ENCODE results near the gene FGF23. TPM values are rescaled to one million over a fixed set of nuclear protein-coding genes. Genes with fewer than 3 reads are reported as not detected.
A peak's percentile ranks its signal among the peaks of the same experiment; 100 is the strongest.

The FGF23 gene
- total and polyA plus RNA-seq, 2 of the 4 experiments (the other 2 are of a cell fraction): not detected

- no peak overlapping the region for H3K4me2 ChIP-seq (ENCODE audit: low read depth, low read length)
- CTCF ChIA-PET: no interaction called here
- no peak for TF ChIP-seq FOS (IDR thresholded peaks at IDR 0.05; ENCODE audit: low read depth, low read length)
- TF ChIP-seq MAZ (IDR thresholded peaks at IDR 0.05; ENCODE audit: borderline replicate concordance, low read depth, low read length): no peak
- TF ChIP-seq RCOR1 (IDR thresholded peaks at IDR 0.05; ENCODE audit: insufficient replicate concordance, low read length): no peak
- no peak for TF ChIP-seq CEBPB (IDR thresholded peaks at IDR 0.05; ENCODE audit: low read depth, low read length)
- TF ChIP-seq CTCF (conservative IDR thresholded peaks at IDR 0.05; ENCODE audit: low read depth, low read length): no peak
- TF ChIP-seq CHD1 (IDR thresholded peaks at IDR 0.05; ENCODE audit: low read depth, low read length): no peak
- no peak for TF ChIP-seq USF2 (IDR thresholded peaks at IDR 0.05; ENCODE audit: low read depth, low read length)
- no peak for TF ChIP-seq RAD21 (IDR thresholded peaks at IDR 0.05; ENCODE audit: low read length)
- no peak for TF ChIP-seq ELK1 (IDR thresholded peaks at IDR 0.05; ENCODE audit: borderline replicate concordance, low read depth, low read length)
- no peak for TF ChIP-seq POLR2A (IDR thresholded peaks at IDR 0.05; ENCODE audit: low read depth, low read length)
- TF ChIP-seq MXI1 (IDR thresholded peaks at IDR 0.05; ENCODE audit: borderline replicate concordance, low read depth, low read length): no peak
- no peak for TF ChIP-seq NFE2L2 (IDR thresholded peaks at IDR 0.05; ENCODE audit: low read depth, low read length)
- TF ChIP-seq BHLHE40 (IDR thresholded peaks at IDR 0.05; ENCODE audit: low read depth, low read length): no peak
- no peak for TF ChIP-seq SMC3 (IDR thresholded peaks at IDR 0.05; ENCODE audit: low read depth, low read length)
- TF ChIP-seq MAFK (IDR thresholded peaks at IDR 0.05; ENCODE audit: low read depth, low read length): no peak
Observed at GRCh38 chr12:4355156-4356040, 24.1 kb downstream of the FGF23 start.

More at GRCh38 chr12:4355156-4356040, 24.1 kb downstream of the FGF23 start:
- no peak overlapping the region for H2BK15ac ChIP-seq (ENCODE audit: low read depth, low read length)
- no peak overlapping the region for H3K18ac ChIP-seq (ENCODE audit: low read depth, low read length)
- BruUV-seq (replicated peaks): no TSS peak
- no peak overlapping the region for H4K91ac ChIP-seq (ENCODE audit: insufficient read depth, low read depth, low read length)
- no peak overlapping the region for H2BK20ac ChIP-seq (ENCODE audit: low read depth, low read length)
- peaks cover 6% of the 10 kb centered on the region for H3K36me3 ChIP-seq (ENCODE audit: control insufficient read depth, insufficient read depth, low read length)
- no peaks in the 10 kb centered on the region for H3K79me1 ChIP-seq (ENCODE audit: low read depth in 1 of 2, low read length in 2 of 2)
- no peak overlapping the region for H3K4me3 ChIP-seq (ENCODE audit: insufficient read depth, low read depth, low read length)
- intact Hi-C loops (cut with micrococcal nuclease) (loop anchor here (2.0 kb wide), 1 partner anchor 171 kb away; no protein-coding TSS in a partner anchor), dilution Hi-C loops (cut with HindIII; ENCODE audit: low sequenced_read_pairs, unreplicated experiment) (no loop called here), in situ Hi-C loops (cut with MboI; ENCODE audit: low sequenced_read_pairs) (no loop called here)
- POLR2A ChIA-PET (ENCODE audit: unreplicated experiment): no interaction called here
- WGBS, 2 experiments (ENCODE audit: extremely low coverage in 2 of 2, insufficient read length in 1 of 2): 92% methylated on average over 2 of the region's 3 CpGs; no CpG with 5 or more reads in 1 of the 2 experiments
- no peak overlapping the region for H4K5ac ChIP-seq (ENCODE audit: low read depth, low read length)
- no peak overlapping the region for H2BK5ac ChIP-seq (ENCODE audit: low read depth, low read length, poor library complexity, severe bottlenecking)
- no peaks in the 10 kb centered on the region for H3K9me3 ChIP-seq (ENCODE audit: control insufficient read depth, insufficient read depth, low read length)
- H3K56ac ChIP-seq (ENCODE audit: extremely low read depth, insufficient read depth, low read length): no peak overlapping the region
- no peak overlapping the region for H3K14ac ChIP-seq (replicated peaks; ENCODE audit: low read depth, low read length)
- H3K9me1 ChIP-seq (ENCODE audit: insufficient read depth, low read length): no peaks in the 10 kb centered on the region
- DNase-seq (no peak), ATAC-seq (ENCODE audit: low read depth) (no peak)
- H3K23ac ChIP-seq (ENCODE audit: low read depth, low read length): no peak overlapping the region
- H3K4ac ChIP-seq (ENCODE audit: low read depth, low read length): no peak overlapping the region
- H4K8ac ChIP-seq (ENCODE audit: low read depth in 2 of 2, low read length in 2 of 2): no peak overlapping the region
- no peak overlapping the region for H3K27ac ChIP-seq (ENCODE audit: insufficient read depth, low read length)
- H3K4me1 ChIP-seq (ENCODE audit: control insufficient read depth, insufficient read depth, low read length): no peaks in the 10 kb centered on the region
- no peak overlapping the region for H2BK120ac ChIP-seq (ENCODE audit: low read depth, low read length)
- H2AFZ ChIP-seq (replicated peaks; ENCODE audit: low read length, poor library complexity): peak overlapping the region; percentile 36
- no peak overlapping the region for H2AK9ac ChIP-seq (replicated peaks; ENCODE audit: low read depth, low read length, poor library complexity)
- no peaks in the 10 kb centered on the region; the same call in 1 of the 2 replicates for H4K20me1 ChIP-seq (ENCODE audit: insufficient read depth, low read length)
- no peaks in the 10 kb centered on the region for H3K27me3 ChIP-seq (ENCODE audit: control insufficient read depth, insufficient read depth, low read length)
- no peak overlapping the region for H3K9ac ChIP-seq (ENCODE audit: low read depth, low read length)
- no peak overlapping the region for H2AK5ac ChIP-seq (ENCODE audit: low read depth, low read length)

Data from IMR-90 (cell line).